Activated naive CD4-positive, alpha-beta T cell treated with anti-CD3 and anti-CD28 coated beads for 36 hours (primary cell): ENCODE results near the gene MME. TPM values are rescaled to one million over a fixed set of nuclear protein-coding genes. Genes with fewer than 3 reads are reported as not detected.

Source experiments
- CTCF ChIA-PET: fragments of 350-600 bp; sonication (Branson Sonifier 250); formaldehyde crosslinking; loops from one replicate; lab custom pipeline; 2021; ENCODE audit warnings: antibody characterized with exemption; lab: Charles Lee
- DNase-seq: peaks from one replicate; pipeline ENCODE4 v3.0.0-alpha.2; 2020
- H3K27ac Mint-ChIP-seq: one replicate; pipeline ENCODE4 v1.8.0; 2021; ENCODE audit warnings: mild to moderate bottlenecking, mixed read lengths
- H3K27me3 Mint-ChIP-seq: one replicate; pipeline ENCODE4 v1.8.0; 2021; ENCODE audit warnings: low read depth, mixed read lengths
- H3K36me3 Mint-ChIP-seq: one replicate; pipeline ENCODE4 v1.8.0; 2021; ENCODE audit warnings: low read depth, mixed read lengths
- H3K4me1 Mint-ChIP-seq: one replicate; pipeline ENCODE4 v1.8.0; 2021; ENCODE audit warnings: low read depth, mixed read lengths
- H3K4me3 Mint-ChIP-seq: one replicate; pipeline ENCODE4 v1.8.0; 2021; ENCODE audit warnings: mild to moderate bottlenecking, moderate library complexity, mixed read lengths
- H3K9me3 Mint-ChIP-seq: one replicate; pipeline ENCODE4 v1.8.0; 2021; ENCODE audit warnings: mixed read lengths
- intact Hi-C: fragments of 100-400 bp; cut with micrococcal nuclease; formaldehyde crosslinking; loops from one replicate; pipeline ENCODE4 v1.15.1; 2023
- total RNA-seq, 2 experiments: library from RNA; stranded (reverse); gene quantifications; one replicate each; pipeline ENCODE4 v1.2.3, GENCODE V29; 2021

The MME gene
- total RNA-seq, 2 experiments from 2014 or later = not detected

DNA sequence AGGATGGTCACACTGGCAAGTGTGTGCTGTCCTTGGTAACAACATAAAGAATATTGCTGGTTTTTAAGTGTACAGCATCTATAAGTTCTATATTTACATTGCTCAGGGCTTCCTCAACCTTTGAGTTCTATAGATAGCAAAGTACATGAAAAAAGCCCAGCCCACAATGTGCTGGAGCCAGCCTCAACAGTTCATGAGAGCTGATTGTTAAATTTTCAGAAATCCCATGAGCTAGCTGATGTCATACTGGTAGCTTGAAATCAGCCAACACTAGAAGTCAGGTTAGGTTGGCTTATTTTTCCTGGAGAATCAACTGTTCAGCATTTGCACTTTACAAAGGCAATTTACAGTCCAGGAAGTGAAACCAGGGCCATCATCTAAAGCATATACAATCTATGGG is 110.6 kb downstream of the MME start:
- Mint-ChIP-seq H3K27me3 (no peaks in the 10 kb centered on the region), H3K36me3 (no peaks in the 10 kb centered on the region), H3K27ac (no peak overlapping the region), H3K4me3 (no peak overlapping the region), H3K9me3 (no peaks in the 10 kb centered on the region), H3K4me1 (no peaks in the 10 kb centered on the region)
- DNase-seq = no peak
- intact Hi-C loops = no loop called here
- CTCF ChIA-PET = no interaction called here

DNA sequence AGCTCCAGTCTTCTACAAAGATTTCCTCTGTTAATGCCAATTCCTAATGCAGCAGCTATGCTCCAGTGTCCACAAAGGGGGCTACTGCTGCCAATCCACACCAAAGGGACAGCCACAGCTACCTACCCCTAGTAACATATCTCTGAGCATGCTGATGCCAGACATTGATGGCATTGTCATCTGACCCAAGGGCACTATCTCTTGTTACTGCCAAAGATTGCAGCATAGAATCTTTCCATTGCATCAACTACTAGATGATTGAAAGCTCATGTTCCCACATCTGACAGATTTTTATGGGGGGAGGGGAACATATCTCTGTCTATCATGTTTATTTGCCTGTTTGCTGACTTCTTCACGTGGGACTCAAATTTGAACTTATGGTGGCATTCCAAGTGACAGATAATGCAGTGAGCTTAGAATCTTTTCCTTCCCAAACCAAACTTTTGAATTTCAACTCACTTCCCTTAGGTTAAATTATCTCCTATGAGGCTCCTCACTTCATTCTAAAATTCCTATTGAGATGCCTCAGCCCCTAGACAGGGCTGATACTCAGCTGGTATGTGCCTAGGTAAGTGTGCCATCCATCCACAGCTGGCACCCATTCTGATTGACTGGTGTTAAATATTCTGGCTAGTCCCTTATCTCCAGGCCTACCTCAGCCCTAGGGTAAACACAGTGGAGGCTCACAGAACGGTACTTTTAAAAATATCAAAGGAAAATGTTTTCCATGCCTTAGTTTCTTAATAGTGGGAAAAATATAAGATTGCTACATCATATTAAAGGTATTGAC is 113.0 kb downstream of the MME start:
- Mint-ChIP-seq H3K4me1 (no peaks in the 10 kb centered on the region), H3K36me3 (no peaks in the 10 kb centered on the region), H3K9me3 (no peaks in the 10 kb centered on the region), H3K27ac (no peak overlapping the region), H3K27me3 (no peaks in the 10 kb centered on the region), H3K4me3 (no peak overlapping the region)
- no peak for DNase-seq
- CTCF ChIA-PET = no interaction called here
- intact Hi-C loops = no loop called here

DNA sequence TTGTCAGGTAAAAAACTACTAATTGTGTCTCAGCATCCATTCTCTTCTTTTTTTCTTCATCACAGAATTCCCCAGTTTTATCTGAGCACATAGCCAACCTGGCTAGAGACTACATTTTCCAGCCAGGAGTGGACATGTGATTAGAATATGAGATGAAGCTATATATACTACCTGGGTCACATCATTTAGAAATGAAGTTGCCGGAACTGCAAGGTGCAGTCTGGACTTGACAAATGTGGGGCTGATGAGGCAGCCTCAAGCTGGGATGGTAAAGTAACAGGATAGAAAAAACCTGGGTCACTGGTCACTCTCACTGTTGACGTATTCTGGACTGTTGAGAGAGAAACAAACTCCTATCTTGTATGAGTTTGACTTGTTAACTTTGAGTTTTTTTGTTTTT is 113.7 kb downstream of the MME start:
- no peaks in the 10 kb centered on the region for H3K36me3 Mint-ChIP-seq
- H3K27ac Mint-ChIP-seq = no peak overlapping the region
- no peak overlapping the region for H3K4me3 Mint-ChIP-seq
- H3K4me1 Mint-ChIP-seq = no peaks in the 10 kb centered on the region
- no peaks in the 10 kb centered on the region for H3K27me3 Mint-ChIP-seq
- CTCF ChIA-PET = no interaction called here
- DNase-seq = no peak
- no peaks in the 10 kb centered on the region for H3K9me3 Mint-ChIP-seq
- intact Hi-C loops = no loop called here

DNA sequence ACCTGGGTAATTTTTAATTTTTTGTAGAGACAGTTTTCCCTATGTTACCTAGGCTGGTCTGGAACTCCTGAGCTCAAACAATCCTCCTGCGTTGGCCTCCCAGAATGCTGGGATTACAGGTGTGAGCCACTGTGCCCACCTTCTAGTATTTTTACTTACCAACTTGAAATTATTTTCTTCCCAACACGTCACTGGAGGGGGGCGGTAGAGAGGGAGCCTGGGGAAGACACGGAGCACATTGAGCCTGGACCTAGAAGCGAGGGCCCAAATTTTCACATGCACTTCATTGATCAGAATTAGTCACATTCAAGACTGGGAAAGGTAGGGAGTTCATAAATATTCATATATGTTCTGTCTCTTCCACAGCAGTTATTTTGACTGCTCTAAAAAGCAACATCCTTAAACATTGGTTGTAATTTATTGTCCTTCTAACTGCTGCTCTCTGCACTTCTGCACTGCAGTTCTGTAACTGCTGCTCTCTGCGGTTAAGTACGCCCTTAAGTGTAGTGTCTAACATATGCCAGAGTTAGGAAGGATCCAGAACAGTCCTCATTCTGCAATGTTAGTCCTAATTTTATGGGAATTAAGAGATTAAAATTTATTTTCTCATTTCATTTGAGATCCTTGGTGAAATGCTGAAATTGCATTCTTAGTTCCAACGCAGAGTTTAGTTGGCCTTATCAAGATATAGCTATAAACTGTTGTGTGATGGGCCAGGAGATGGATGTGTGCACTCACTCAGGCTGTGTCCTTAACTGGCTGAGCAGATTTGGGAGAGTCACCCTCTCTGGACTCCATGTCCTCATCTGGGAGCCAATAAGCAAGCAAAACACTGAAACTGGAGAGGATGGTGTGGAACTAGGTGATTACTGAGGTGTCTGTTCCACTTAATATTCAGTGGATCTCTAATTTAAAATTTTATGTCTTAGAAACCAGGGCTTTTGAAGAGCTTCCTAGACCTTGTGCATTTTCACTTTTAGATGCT is 115.1 kb downstream of the MME start:
- no peak overlapping the region for H3K27ac Mint-ChIP-seq
- H3K4me3 Mint-ChIP-seq = no peak overlapping the region
- DNase-seq = no peak
- H3K36me3 Mint-ChIP-seq = no peaks in the 10 kb centered on the region
- no peaks in the 10 kb centered on the region for H3K27me3 Mint-ChIP-seq
- no peaks in the 10 kb centered on the region for H3K9me3 Mint-ChIP-seq
- intact Hi-C loops = no loop called here
- H3K4me1 Mint-ChIP-seq = no peaks in the 10 kb centered on the region
- CTCF ChIA-PET = no interaction called here

DNA sequence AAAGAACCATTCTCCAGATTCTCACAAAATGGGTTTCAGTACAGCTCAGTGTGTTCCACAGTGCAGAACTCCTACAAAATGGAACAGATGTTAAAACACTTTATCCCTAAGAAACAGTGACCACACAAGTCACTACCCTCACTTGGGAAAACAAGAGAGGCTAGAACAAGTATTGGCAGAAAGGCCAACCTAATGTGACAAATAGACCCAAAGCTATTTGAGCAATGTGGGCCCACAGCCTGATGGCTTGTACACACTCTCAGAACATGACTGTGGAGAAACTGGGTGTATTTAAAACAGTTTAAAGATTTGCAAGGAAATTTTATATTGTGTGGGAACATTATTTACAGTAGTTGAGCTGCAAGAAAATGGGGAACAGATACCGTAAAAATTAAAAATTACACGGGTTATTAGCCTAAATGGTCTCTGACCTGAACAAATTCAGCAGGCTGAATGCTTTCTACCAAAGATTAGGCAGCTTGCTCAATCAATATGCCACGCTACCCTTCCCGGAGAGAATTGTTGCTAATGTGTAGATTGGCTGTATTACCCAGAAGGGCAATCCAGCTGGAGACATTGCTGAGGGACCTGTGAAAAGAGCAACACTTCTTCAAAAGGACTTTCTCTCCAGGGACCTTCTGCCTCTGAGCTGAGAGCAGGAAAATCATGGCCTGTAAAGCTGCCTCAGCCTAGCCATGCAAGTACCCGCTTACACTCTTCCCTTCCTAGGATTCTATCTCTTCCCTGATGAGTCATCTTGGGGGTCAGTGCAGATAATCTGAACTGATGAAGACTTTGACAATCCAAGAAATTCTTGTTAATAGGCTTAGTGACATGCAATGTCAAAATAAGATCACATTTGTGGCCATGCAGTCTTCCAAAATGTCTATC is 116.3 kb downstream of the MME start:
- H3K27ac Mint-ChIP-seq = no peak overlapping the region
- CTCF ChIA-PET = no interaction called here
- H3K27me3 Mint-ChIP-seq = no peaks in the 10 kb centered on the region
- H3K4me3 Mint-ChIP-seq = no peak overlapping the region
- DNase-seq = no peak
- no peaks in the 10 kb centered on the region for H3K36me3 Mint-ChIP-seq
- H3K9me3 Mint-ChIP-seq = no peaks in the 10 kb centered on the region
- intact Hi-C loops = no loop called here
- H3K4me1 Mint-ChIP-seq = no peaks in the 10 kb centered on the region

DNA sequence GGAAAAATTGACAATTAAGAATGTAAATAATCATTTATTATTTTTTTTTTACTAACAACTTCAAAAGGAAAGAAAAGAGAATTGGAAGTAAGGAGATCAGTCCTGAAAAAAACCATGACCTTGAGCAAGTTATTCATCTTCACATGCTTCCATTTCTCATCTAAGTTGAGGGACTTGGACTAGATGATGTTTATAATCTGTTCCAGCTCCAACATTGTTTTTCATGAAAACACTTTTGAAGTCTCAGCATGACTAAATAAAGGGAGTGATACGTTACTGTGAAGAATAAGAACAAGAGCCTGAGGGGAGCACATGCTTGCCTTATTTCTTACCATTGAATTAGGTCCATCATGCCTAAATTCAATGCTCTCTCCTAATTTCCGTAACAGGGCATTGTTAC is 117.7 kb downstream of the MME start:
- H3K36me3 Mint-ChIP-seq = no peaks in the 10 kb centered on the region
- no peak for DNase-seq
- H3K27ac Mint-ChIP-seq = no peak overlapping the region
- no peaks in the 10 kb centered on the region for H3K27me3 Mint-ChIP-seq
- CTCF ChIA-PET = no interaction called here
- no peaks in the 10 kb centered on the region for H3K4me1 Mint-ChIP-seq
- H3K4me3 Mint-ChIP-seq = no peak overlapping the region
- intact Hi-C loops = no loop called here
- H3K9me3 Mint-ChIP-seq = no peaks in the 10 kb centered on the region

DNA sequence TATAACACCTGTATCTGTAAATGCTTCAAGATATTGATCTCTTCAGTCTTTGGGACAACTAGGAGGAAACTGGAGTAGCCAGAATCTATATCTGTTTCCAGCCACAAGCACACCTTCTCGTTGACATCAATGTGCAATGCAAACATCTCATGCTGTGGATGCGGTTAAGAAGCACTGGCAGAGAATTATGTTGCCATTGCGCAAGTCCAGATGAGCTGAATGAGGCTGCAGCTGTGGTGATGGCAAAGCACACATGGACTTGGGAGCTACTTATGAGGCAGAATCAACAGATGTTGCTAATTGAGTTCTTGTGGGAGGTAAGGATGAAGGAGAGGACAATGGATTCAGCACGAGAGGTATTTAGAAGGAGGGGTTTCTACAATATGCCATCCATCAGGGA is 122.5 kb downstream of the MME start:
- intact Hi-C loops = no loop called here
- H3K27ac Mint-ChIP-seq = no peak overlapping the region
- H3K36me3 Mint-ChIP-seq = no peaks in the 10 kb centered on the region
- no peaks in the 10 kb centered on the region for H3K4me1 Mint-ChIP-seq
- CTCF ChIA-PET = no interaction called here
- H3K4me3 Mint-ChIP-seq = no peak overlapping the region
- H3K27me3 Mint-ChIP-seq = no peaks in the 10 kb centered on the region
- no peak for DNase-seq
- H3K9me3 Mint-ChIP-seq = no peaks in the 10 kb centered on the region

DNA sequence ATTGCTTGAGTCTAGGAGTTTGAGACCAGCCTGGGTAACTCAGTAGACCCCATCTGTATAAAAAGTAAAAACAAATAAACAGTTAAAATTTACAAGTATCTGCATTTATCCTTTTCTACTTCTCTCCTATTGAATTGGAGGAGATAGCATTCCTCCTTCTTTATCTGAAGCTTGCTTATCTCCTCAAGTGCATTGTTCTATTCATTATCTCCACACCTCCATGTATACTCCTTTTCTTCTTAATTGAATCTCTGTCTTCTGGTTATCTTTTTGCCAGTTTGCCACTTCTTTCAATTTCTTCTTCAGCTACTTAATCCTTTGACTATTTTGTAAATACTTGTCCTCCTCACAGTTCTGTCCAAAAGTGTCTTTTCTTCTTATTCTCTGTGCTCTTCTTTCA is 124.7 kb downstream of the MME start:
- no peaks in the 10 kb centered on the region for H3K36me3 Mint-ChIP-seq
- H3K4me1 Mint-ChIP-seq = no peaks in the 10 kb centered on the region
- intact Hi-C loops = no loop called here
- H3K27me3 Mint-ChIP-seq = no peaks in the 10 kb centered on the region
- no peaks in the 10 kb centered on the region for H3K9me3 Mint-ChIP-seq
- CTCF ChIA-PET = interaction anchor here (0.5 kb wide), 1 partner anchor 490 kb away, joined by 5 read pairs; no protein-coding TSS in a partner anchor
- H3K27ac Mint-ChIP-seq = no peak overlapping the region
- H3K4me3 Mint-ChIP-seq = no peak overlapping the region
- no peak for DNase-seq

DNA sequence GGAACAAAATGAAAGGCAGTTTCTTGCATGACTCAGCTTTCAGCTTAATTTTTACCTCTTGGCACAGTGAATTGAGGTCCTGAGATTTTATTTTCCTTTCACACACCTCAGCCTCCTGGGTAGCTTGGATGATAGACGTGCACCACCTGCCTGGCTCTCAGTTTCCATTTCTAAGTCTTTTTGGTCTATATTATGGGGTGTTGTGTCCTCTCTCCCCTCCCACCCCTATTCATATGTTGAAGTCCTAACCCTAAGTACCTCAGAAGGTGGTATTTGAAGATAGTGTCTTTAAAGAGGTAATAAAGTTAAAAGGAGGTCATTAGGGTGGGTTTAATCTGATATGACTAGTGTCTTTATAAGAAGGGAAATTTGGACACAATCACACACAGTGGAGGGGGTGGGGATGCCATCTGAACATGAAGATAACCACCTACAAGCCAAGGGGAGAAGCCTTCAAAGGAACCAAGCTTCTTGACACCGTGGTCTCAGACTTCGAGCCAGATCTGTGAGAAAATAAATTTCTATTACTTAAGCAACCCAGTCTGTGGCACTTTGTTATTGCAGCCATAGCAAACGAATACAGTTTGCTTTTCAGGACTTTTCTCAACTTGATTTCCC is 128.2 kb downstream of the MME start:
- no peaks in the 10 kb centered on the region for H3K9me3 Mint-ChIP-seq
- H3K4me1 Mint-ChIP-seq = no peaks in the 10 kb centered on the region
- H3K4me3 Mint-ChIP-seq = no peak overlapping the region
- no peak for DNase-seq
- no peak overlapping the region for H3K27ac Mint-ChIP-seq
- CTCF ChIA-PET = no interaction called here
- H3K36me3 Mint-ChIP-seq = no peaks in the 10 kb centered on the region
- intact Hi-C loops = no loop called here
- H3K27me3 Mint-ChIP-seq = peaks cover 2% of the 10 kb centered on the region

DNA sequence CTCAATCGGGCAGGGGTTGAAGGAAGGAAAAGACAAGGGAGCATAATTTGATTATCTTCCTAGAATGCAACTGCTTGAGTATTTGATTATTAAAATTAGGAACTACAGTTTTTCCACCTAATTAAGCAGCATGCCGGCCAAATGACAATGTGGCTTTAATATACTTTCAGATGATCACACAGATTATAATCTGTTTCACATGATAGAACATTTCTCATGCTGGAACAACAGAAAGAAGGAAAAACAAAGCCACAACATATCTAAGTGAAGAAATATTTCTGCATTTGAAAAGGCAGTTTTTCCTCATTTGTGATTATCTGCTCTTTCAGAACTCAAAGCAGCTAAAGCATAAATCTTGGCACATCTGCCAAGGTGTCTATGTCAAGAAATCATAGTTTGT is 130.6 kb downstream of the MME start:
- H3K4me1 Mint-ChIP-seq = no peaks in the 10 kb centered on the region

DNA sequence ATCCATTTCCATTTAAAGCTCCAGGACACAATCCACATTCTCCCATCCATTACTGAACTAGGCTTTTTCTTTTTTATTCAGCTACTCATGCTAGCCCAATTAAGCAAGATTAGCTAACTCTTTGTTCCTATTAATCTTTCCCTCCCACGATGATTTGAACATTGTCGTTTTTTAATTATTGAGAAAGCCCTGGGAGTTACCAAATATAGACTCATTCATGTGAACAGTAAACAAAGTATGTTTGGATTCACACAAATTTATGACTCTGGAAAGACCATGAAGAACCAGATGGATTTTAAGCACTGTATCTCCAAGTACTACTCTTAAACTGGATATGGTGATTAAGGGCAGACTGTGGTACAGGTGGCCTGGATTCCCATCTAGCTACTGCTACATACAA is 131.1 kb downstream of the MME start:
- CTCF ChIA-PET = no interaction called here
- intact Hi-C loops = no loop called here

More for the DNA sequence above, 130.6 kb downstream of the MME start:
- CTCF ChIA-PET = no interaction called here
- no peak overlapping the region for H3K27ac Mint-ChIP-seq
- no peaks in the 10 kb centered on the region for H3K9me3 Mint-ChIP-seq
- no peak for DNase-seq
- H3K36me3 Mint-ChIP-seq = no peaks in the 10 kb centered on the region
- intact Hi-C loops = no loop called here
- peaks cover 2% of the 10 kb centered on the region for H3K27me3 Mint-ChIP-seq
- no peak overlapping the region for H3K4me3 Mint-ChIP-seq

DNA sequence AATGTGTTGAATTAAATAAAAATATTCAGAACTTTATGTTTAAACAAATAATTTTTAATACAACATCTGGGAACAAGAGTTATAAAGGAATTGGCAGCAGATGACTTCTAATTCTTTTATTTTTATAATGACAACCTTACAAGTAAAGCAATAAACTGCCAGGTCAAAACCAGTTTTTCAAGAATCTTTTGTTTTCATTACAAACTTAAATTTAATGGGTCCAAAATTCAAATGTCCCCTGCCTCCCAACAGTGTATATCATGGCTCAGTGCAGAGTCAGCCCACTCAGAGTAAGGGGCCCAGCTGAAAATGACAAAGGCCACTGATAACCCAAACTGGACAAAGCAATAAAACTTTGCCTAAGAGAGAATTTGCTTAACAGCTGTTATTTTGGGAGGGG is 131.8 kb downstream of the MME start:
- no peak overlapping the region for H3K4me3 Mint-ChIP-seq
- peaks cover 3% of the 10 kb centered on the region for H3K9me3 Mint-ChIP-seq
- DNase-seq = no peak
- no peaks in the 10 kb centered on the region for H3K4me1 Mint-ChIP-seq
- no peak overlapping the region for H3K27ac Mint-ChIP-seq
- intact Hi-C loops = no loop called here
- no peaks in the 10 kb centered on the region for H3K36me3 Mint-ChIP-seq
- peaks cover 2% of the 10 kb centered on the region for H3K27me3 Mint-ChIP-seq
- CTCF ChIA-PET = no interaction called here

More for the DNA sequence above, 131.1 kb downstream of the MME start:
- no peaks in the 10 kb centered on the region for H3K4me1 Mint-ChIP-seq
- peaks cover 2% of the 10 kb centered on the region for H3K27me3 Mint-ChIP-seq
- H3K27ac Mint-ChIP-seq = no peak overlapping the region
- DNase-seq = no peak
- H3K36me3 Mint-ChIP-seq = no peaks in the 10 kb centered on the region
- H3K9me3 Mint-ChIP-seq = peaks cover 3% of the 10 kb centered on the region
- no peak overlapping the region for H3K4me3 Mint-ChIP-seq
